H1 (cell line): ENCODE measurements around the gene EGLN3.

ENCODE experiments used
- ATF2 ChIP-seq: IDR thresholded peaks from 2 replicates; pipeline ENCODE4 v1.6.1; 2012; ENCODE audit warnings: low read length, inconsistent platforms
- BRCA1 ChIP-seq: IDR thresholded peaks from 2 replicates; pipeline ENCODE4 v1.6.1; 2012; ENCODE audit warnings: low read depth, low read length, improper control_type of control experiment
- CEBPB ChIP-seq: IDR thresholded peaks from 2 replicates; pipeline ENCODE4 v1.6.1; 2012; ENCODE audit warnings: low read depth, low read length
- CTCF ChIP-seq, 3 experiments: IDR thresholded peaks; 1 replicate in 2 of 3; 2 replicates in 1 of 3; pipeline versions ENCODE4 v1.5.1 to v1.6.1; 2011; ENCODE audit warnings: low read length in 3 of 3, mild to moderate bottlenecking in 3 of 3, inconsistent platforms in 2 of 3, low read depth in 1 of 3, moderate library complexity in 1 of 3; ENCODE audit not compliant: insufficient read depth in 1 of 3; ENCODE audit errors: control extremely low read depth in 1 of 3
- EZH2 ChIP-seq: fragments of 200-600 bp; sonication (generic); IDR thresholded peaks from 2 replicates; pipeline ENCODE4 v1.7.1; 2012; ENCODE audit warnings: low read depth, mild to moderate bottlenecking, moderate library complexity, low read length, inconsistent platforms; ENCODE audit not compliant: severe bottlenecking
- GABPA ChIP-seq: IDR thresholded peaks from 2 replicates; pipeline ENCODE4 v1.6.1; 2011; ENCODE audit warnings: mild to moderate bottlenecking, low read length, moderate library complexity, borderline replicate concordance; ENCODE audit not compliant: insufficient read depth
- MAX ChIP-seq: IDR thresholded peaks from 2 replicates; pipeline ENCODE4 v1.6.1; 2012; ENCODE audit warnings: inconsistent platforms
- POLR2A ChIP-seq, 2 experiments: IDR thresholded peaks; 1 replicate in 1 of 2; 2 replicates in 1 of 2; pipeline ENCODE4 v1.6.1; 2011; ENCODE audit warnings: low read depth in 2 of 2, low read length in 2 of 2, mild to moderate bottlenecking in 2 of 2; ENCODE audit errors: control extremely low read depth in 1 of 2
- POLR2AphosphoS5 ChIP-seq: IDR thresholded peaks from 2 replicates; pipeline ENCODE4 v1.6.1; 2011; ENCODE audit warnings: low read depth, low read length
- TBP ChIP-seq: IDR thresholded peaks from 2 replicates; pipeline ENCODE4 v1.6.1; 2011; ENCODE audit warnings: low read depth, low read length, improper control_type of control experiment
- TCF12 ChIP-seq: IDR thresholded peaks from 2 replicates; pipeline ENCODE4 v1.6.1; 2011; ENCODE audit warnings: low read depth, mild to moderate bottlenecking, low read length
- YY1 ChIP-seq: IDR thresholded peaks from 2 replicates; pipeline ENCODE4 v1.6.1; 2011; ENCODE audit warnings: low read depth, mild to moderate bottlenecking, low read length

GRCh38 chr14:33979613-33980276, 28.9 kb upstream of the EGLN3 start:
- no peak for TF ChIP-seq TCF12
- TF ChIP-seq EZH2: no peak
- TF ChIP-seq CTCF (IDR thresholded peaks at IDR 0.05; ENCODE audit: control extremely low read depth in 1 of 3, insufficient read depth in 1 of 3, low read depth in 1 of 3, low read length in 3 of 3): no peak
- TF ChIP-seq YY1: no peak
- TF ChIP-seq MAX: no peak
- no peak for TF ChIP-seq POLR2AphosphoS5
- TF ChIP-seq ATF2: no peak
- TF ChIP-seq BRCA1: no peak
- no peak for TF ChIP-seq GABPA
- no peak for TF ChIP-seq CEBPB
- no peak for TF ChIP-seq POLR2A (IDR thresholded peaks at IDR 0.05; ENCODE audit: control extremely low read depth in 1 of 2, low read depth in 2 of 2, low read length in 2 of 2)
- TF ChIP-seq TBP: no peak
